Endothelial cell of hepatic sinusoid (primary cell): ENCODE measurements around the gene LRFN3.
"Not testable (repeated sequence)": the region's sequence is repeated elsewhere in the genome, so short reads cannot be mapped to it uniquely, and the experiment has no call there.

Source experiments
- in situ Hi-C: cut with HindIII; loops from 2 replicates; pipeline ENCODE4 v1.10.0; 2017; ENCODE audit warnings: low sequenced_read_pairs

LRFN3 gene

DNA sequence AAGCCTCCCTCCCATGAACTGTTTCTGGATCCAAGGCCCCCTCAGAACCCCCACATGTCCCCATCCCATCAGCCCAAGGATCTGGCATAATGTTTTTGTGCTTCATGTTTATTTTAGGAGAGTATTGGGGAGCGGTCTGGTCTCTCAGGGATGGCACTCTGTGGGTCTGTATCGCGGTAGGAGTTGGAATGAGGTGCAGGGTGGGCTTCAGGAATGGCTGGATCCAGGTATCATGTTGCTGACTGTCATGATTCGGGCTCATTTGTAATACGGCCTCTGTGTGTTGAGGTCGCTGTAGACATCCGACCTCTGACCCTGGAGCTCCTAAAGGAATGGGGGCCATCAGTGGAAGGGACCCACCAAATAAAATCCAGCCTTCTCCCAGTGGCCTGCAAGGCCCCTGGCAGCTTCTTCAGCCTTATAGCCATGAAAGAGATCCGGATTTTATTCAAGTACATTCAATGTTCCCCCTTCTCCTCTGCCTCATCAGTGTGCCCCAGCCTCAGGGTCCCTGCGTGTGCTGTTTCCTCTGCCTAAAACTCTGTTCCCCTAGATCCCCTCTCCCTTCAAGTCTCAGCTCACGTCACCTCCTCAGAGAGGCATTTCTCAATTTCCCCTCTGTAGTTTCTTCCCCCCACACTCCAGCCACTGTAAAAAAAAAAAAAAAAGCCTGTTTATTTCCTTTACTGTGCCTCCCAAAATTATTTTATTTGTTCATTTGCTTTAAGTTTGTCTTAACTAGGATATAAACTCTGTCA, 31.7 kb upstream of the LRFN3 start:
- in situ Hi-C loops, result loop anchor here (5.0 kb wide), 1 partner anchor 52 kb away; the partner anchor contains the start of gene NPHS1

DNA sequence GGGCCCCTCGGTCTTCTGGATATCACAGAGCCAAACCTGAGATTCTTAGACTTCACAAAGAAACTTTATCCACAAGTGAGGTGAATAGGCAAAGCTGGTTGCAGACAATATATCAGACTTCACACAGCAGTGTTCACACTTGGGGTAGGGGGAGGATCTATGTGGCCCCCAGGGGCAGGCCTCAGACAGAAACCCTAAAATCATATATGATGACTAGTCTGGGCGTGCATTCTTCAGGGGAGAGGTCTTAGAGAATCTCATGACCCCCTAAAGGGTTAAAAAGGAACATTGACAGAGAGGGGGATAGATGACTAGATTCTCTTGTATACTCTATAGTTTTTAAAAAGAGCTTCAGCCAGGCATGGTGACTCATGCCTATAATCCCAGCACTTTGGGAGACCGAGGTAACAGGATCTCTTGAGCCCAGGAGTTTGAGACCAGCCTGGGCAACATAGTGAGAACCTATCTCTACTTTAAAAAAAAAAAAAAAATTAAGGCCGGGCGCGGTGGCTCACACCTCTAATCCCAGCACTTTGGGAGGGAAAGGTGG, 30.9 kb upstream of the LRFN3 start:
- in situ Hi-C loops, result no loop called here

DNA sequence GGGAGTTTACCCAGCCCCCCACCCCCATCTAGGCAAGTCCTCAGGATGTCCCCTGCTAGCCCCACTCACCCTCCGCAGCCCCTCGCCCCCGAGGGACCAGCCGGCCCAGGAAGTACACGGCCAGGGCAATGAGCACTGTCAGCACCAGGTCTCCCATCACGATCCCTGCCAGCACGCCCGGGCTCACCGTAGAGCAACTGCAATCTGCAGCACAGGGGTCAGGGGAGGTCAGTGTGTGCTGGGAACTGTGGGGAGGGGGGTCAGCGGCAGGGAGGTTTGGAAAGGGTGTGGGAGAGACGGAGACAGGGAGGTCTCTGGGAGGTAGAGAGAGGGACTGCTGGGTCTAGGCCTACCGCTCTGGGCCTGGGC, 28.8 kb upstream of the LRFN3 start:
- in situ Hi-C loops, result no loop called here

DNA sequence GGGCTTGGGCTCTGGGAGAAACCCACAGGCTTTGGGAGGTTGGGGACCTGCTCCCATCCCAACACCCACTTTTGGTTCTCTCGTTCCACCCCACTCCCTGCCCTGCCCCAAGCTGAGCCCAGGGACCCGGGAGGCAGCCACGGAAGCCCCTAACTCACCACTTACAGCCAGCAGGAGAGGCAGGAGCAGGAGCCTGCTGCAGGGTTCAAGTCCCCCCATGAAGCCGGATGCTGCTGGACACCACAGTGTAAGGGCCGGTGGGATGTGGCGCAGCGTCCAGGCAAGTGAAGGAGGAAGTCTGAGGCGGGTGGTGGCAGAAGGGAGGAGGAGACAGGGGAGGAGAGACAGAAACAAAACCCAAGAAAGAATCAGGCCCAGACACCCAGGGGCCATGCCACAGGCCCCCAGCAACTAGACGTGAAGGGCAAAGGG, 28.1 kb upstream of the LRFN3 start, which contains the start of gene TYROBP:
TYROBP (minus strand) TSS at position 286 of the 432 bp plus-strand sequence; CDS start at position 219, 67 bp downstream.
- in situ Hi-C loops, result no loop called here

DNA sequence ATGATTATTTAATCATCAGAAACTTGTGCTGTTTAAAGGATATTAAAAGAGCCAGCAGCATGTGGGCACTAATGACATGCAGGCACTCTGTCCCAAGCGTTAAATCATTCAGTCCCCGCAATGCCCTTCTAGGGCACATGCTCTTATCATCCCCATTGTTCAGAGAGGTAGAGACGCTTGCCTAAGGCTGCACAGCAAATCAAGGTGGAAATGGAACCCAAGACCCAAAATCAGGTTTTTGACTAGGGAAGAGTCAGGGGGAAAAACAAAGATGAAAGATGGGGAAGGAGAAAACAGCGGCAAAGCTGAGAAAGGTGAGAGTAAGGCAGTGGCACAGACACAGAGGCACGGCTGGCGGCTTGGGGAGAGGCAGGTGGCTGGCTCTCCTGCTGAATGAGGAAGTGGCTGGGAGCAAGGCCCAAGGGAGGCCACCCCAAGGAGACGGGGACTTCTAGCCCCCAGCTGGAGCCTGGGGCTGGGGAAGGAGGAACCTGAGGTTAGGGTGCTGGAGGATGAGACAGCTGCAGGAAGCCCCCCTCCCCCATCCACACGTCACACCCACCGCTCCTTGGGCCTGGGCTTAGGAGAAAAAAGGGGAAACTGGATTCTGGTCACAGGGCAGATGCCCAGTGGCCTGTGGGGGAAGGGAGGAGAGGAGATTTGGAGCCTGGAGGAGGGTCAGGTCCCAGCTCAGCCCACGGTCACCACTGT, 27.0 kb upstream of the LRFN3 start:
- in situ Hi-C loops, result no loop called here

DNA sequence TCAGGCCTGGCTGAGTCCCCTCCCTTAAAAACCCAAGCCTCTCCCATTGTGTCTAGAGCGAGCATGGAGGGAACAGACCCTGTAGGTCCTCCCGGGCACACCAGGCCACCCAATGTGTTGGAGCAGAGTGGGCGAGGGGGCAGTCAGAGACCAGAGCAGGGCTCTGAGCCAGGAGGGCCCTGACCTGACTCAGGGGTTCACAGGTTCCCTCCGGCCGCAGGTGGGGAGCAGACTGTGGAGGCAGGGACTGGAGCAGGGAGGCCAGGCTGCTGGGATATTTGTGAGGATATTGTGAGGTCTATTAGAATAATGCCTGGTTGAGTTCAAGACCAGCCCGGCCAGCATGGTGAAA, 26.5 kb upstream of the LRFN3 start:
- in situ Hi-C loops, result no loop called here

DNA sequence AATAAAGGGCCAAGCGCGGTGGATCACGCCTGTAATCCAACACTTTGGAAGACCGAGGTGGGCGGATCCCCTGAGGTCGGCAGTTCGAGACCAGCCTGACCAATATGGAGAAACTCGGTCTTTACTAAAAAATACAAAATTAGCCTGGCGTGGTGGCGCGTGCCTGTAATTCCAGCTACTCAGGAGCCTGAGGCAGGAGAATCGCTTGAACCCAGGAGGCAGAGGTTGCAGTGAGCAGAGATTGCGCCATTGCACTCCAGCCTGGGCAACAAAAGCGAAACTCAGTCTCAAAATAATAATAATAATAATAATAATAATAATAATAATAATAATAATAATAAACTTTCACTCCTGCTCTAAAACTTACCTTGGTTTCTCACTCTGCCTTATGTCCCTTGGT, 25.8 kb upstream of the LRFN3 start:
- in situ Hi-C loops, result not testable (repeated sequence)

DNA sequence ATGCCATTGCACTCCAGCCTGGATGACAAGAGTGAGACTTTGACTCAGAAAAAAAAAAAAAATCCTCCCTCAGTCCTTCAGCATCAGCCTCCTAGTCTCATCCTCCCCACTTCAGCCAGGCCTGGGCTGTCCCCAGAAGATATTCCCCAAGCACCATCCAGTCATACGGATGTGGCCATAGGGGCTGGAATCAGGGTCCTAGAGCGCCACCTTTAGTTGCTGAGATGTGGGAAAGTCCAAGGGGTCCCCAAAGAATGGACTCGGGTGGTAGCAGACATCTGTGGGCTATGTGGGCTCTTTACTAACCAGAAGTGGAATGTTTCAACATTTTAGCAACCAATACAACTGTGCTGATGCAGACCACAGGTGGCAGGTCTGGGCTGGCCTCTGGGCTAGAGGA, 25.0 kb upstream of the LRFN3 start:
- in situ Hi-C loops, result no loop called here

DNA sequence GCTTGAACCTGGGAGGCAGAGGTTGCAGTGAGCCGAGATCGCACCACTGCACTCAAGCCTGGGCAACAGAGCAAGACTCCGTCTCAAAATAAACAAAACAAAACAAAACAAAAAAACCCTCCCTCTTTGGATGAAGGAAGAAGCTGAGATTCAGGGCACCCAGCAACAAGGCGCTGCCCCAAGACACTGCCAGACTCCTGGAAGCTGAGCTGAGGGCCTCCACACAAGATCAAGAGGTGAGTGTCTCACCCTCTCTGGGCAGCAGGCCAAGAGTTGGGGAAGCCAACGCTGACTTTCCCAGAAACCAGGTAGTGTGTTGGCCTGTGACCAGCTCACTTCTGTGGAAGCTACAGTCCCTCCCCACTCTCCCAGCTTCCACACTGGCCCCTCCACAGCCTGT, 24.4 kb upstream of the LRFN3 start:
- in situ Hi-C loops, result no loop called here

DNA sequence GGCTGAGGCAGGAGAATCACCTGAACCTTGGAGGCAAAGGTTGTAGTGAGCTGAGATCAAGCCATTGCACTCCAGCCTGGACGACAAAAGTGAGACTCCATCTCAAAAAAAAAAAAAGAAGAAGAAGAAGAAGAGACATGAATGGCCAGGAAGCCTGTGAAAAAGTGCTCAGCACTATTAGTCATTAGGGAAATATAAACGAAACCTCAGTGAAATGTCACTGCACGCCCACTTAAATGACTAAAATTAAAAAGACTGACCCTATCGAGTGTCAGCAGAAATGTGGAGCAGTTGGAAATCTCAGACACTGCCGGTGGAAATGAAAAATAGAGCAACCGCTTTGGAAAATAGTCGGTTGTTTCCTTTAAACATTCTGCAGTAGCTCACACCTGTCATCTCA, 22.6 kb upstream of the LRFN3 start:
- in situ Hi-C loops, result no loop called here

DNA sequence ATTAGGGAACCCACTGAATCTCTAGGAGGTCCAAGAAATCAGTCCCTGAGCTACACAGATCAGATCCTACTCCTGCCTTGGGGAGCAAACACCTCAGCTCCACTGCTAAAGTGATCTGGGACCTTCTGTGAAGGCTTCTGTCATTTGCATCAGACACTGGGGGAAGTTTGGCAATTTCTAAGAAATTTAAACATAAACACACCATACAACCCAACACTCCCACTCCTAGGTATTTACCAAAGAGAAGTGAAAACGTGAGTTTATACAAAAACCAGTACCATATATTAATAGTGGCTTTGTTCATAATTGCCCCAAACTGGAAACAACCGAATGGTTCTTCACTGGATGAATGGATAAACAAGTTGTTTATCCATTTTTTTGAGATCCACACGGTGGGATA, 20.7 kb upstream of the LRFN3 start:
- in situ Hi-C loops, result no loop called here

DNA sequence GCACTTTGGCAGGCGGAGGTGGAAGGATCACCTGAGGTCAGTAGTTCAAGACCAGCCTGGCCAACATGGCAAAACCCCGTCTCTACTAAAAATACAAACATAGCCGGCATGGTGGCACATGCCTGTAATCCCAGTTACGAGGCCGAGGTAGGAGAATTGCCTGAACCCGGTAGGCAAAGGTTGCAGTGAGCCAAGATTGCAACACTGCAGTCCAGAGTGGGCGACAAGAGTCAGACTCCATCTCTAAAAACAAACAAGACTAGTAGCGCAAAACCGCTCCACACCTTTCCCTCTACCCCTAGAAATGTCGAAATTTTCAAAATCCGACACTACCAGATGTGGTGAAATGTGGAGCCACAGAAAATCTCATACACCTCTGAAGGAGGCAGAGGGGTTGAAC, 16.9 kb upstream of the LRFN3 start:
- in situ Hi-C loops, result no loop called here

DNA sequence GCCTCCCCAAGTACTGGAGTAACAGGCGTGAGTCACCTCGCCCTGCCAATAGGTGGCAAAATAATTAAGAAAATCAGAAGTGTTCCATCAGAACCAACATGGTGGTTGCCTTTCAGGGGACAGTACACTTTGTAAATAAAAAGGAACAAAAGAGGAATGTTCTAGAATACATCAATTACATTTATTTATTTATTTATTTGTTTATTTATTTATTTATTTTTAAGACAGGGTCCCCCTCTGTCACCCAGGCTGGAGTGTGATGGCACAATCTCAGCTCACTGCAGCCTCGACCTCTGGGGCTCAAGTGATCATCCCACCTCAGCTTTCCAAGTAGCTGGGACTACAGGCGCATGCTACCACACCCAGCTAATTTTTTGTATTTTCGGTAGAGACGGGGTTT, 15.2 kb upstream of the LRFN3 start:
- in situ Hi-C loops, result no loop called here

DNA sequence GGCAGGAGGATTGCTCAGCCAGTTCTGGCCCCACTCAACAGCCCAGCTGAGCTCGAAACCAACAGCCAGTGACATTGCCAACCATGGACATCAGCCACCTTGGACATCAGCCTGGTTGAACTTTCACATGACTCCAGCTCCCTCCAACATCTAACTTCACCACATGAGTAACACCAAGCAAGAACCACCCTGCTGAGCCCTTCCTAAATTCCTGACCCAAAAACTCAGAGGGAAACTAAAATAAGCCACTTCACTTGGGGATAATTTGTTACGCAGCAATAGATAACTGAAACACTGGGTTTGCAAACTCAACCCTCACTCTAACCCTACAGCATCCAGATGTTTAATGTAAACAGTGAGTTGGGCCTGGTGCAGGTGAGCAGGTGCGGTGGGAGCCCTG, 10.7 kb upstream of the LRFN3 start:
- in situ Hi-C loops, result no loop called here

DNA sequence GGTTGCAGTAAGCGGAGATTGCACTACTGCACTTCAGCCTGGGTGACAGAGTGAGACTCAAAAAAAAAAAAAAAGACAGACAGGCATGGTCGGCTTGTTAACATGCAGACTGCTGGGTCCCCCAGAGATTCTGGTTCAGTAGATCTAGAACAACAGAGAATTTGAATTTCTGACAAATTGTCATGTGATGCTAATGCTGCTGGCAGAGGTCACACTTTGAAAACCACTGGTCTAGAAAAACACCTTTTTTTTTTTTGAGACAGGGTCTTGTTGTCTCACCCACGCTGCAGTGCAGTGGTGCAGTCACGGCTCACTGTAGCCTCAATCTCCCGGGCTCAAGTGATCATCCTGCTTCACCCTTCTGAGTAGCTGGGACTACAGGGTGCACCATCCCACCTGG, 7.7 kb upstream of the LRFN3 start:
- in situ Hi-C loops, result no loop called here

DNA sequence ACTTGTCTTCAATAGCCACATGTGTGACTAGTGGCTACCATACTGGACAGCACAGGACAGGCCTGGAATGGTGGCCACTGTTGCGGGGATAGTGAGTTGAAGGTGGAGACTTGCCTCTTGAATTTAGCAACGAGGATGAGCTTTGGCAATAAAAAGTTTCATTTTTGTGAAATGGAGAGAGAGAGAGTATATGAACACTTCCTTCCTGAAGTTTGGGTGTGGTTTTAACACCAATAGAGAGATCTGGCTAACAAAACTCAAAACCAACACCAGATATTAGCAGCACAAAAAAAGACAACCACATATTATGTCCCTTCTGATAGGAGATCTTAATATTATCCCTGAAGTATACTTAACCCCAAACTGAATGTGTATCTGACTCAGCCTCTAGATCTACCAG, 6.3 kb upstream of the LRFN3 start:
- in situ Hi-C loops, result no loop called here

DNA sequence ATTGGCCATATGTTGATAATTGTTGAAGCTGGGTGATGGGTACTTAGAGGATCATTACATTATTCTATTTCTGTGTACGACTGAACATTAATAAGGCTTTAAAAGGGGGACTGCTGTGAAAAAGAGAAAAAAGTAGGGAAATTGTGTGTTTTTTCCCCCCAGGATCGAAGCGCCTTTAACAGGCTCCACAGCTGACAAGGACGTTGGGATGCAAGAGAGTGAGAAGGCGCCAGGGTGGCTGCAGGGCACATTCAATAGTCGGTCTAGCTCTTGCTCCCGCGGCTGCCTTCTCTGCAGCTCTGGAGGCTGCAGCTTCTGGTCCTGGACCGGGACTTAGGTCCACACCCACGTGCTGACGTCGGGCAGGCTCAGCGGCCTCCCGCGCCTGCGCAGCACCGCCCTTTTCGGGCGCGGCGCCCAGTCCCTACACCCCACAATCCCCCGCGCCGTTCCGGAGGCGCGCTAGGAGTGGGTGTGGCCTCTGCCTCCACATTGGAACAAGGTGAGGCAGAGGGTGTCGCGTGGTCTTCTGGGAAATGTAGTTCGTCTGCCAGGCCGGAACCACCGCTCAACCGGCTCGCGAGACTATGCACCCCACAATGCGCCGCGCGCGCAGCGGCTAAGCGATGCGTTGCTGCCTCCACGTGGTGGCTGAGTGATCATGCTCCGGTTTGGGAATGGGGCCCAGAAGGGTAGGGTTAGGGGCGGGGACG, 4.9 kb upstream of the LRFN3 start:
- in situ Hi-C loops, result no loop called here

DNA sequence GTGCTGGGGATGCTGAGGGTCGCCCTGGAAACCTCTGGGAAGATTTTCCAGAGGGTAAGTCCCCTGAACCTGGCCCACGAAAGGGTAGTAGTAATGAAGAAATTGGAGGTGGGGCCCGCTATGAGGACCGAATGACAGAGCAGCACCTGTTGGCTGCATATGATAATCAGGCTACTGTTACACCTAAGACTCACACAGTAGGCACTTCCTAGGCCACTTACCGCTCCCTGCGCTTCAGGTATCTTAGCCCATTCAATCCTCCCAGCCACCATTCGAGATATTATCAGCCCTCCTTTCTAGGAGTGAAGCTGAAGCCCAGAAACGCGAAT, 4.3 kb upstream of the LRFN3 start:
- in situ Hi-C loops, result no loop called here

DNA sequence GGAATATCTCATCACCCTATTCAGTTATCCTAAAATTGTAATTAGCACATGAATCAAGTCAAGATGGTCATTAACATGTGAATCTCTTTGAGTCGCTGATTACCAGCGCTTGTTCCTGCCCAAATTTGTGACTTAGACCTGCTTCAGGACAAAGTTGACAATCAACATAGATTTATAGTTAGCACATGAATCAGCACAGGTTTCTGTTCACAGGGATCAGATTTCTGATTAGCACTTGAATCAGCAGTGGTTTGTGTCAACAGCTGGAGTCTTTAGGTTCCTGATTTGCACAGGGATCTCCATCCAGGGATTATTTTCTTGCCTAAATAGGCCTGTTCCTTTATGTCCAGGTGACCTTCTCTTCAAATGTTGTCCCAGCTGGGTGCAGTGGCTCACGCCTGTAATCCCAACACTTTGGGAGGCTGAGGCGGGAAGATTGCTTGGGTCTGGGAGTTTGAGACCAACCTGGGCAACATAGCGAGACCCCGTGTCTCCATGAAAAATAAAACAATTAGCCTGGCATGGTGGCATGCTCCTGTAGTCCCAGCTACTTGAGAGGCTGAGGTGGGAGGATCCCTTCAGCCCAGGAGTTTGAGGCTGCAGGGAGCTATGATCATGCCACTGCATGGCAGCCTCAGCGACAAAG, 3.8 kb upstream of the LRFN3 start:
- in situ Hi-C loops, result no loop called here

DNA sequence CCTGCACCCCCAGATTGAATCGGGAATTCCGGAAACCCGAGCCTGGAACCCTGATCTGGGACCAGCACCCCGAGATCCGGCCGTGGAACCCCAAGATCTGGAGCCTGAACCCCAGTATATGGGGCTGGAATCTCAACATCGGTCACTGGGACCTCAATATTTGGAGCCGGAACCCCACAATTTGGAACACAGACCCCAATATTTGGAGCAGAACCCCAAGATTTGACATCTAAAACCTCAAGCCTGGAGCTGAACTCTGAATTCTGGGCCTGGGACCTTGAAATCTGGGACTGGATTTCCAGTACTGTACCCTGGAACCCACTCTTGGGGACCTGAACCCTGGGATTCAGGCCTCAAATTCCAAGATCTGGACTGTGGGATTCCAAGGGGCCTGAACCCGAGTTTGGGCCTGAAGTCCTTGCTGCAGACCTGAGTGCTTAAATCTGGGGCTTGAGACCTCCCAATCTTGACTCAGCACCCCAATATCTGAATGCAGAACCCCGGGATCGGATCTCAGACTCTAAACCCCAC, 629 bp downstream of the LRFN3 start:
- in situ Hi-C loops, result no loop called here
